Fibroblast of the conjunctiva (primary cell): ENCODE data around the gene ARHGAP26.

Source experiments
- DNase-seq: peaks from one replicate; pipeline ENCODE4 v3.0.0-alpha.2; 2010; ENCODE audit warnings: low read depth

Gene ARHGAP26

GRCh38 chr5:142753116-142753631 lies 17.0 kb upstream of the ARHGAP26 start:
- DNase-seq = no peak

- no peak for DNase-seq
Observed at GRCh38 chr5:142754031-142754430, 16.1 kb upstream of the ARHGAP26 start.

GRCh38 chr5:142756576-142756975 lies 13.6 kb upstream of the ARHGAP26 start:
- no peak for DNase-seq

DNA sequence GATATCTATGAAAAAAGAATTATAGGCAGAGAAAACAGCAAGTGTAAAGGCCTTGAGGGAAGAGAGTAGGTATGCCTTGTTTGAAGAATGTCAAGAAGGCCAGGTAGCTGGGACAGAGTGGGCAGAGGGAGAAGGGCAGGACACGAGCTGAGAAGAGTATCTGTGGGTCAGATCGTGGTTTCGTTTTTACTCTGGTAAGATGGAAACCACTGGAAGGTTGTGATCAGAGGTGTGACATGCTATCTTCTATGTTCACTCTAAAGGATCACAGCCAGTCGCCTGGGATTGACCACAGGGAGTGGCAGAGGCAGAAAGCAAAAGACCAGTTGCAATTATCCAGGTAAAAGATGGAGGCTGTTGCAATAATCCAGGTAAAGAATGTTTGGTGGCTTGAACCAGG lies 12.6 kb upstream of the ARHGAP26 start:
- DNase-seq = no peak

DNA sequence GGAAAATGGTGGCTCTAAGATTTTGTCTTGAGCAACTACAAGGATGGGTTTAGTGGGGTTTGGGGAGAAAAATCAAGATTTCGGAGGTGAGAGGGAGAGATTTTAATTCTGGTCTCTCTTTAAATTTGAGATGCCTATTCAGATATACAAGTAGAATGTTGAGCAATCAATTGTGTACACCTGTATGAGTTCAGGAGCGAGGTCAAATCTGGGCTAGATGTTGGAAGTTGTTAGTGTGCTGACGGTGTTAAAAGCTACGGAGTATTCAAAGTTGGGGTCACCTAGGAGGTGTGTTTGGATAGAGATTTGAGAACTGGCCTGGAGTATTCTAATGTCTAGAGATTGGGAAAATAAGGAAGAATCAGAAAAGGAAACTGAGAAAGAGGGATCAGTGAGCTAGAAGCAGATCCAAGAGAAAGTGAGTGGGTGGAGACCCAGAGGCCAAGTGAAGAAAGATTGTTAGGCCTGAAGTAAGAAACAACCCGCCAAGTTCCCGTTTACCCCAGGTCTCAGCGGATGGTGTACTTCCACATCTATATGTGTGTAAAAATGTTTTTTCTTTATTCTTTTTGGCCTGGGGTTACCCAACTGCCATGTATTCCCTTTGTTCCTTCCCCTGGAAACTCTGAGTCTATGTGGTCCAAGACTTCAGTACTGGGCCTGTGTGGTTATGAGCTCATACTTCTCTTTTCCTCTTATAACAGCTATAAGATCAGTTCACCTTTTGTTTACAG lies 11.9 kb upstream of the ARHGAP26 start:
- no peak for DNase-seq

GRCh38 chr5:142758796-142759145 lies 11.4 kb upstream of the ARHGAP26 start:
- no peak for DNase-seq

DNA sequence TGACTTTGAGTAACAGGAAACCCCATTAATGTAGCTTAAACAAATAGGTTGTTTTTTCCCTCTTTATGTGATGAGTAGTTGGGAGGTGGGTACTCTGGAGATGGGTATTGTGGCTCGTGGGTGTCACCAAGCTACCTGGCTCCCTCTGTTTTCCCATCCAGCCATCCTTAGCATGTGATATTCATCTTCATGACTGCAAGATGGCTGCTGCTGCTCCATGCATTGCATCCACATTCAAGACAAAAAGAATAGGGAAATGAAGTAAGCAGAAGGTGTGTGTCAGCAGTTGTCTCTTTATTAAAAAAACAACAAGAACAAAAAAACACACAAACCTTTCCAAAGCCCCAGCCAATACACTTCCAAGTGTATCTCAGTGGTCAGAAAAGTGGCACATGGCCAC lies 6.5 kb upstream of the ARHGAP26 start:
- DNase-seq = no peak

DNA sequence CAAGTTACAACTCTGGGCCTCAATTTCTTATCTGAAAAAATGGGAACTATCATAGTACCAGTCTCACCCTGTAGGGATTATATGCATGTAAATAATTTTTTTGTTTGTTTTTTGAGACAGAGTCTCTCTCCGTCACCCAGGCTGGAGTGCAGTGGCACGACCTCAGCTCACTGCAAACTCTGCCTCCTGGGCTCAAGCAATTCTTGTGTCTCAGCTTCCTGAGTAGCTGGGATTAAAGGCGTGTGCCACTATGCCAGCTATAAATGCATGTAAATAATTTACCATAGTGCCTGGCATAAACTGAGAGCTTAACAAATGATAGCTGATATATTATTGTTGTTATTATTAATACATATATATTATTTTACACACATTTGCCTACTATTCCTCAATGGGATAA lies 3.0 kb upstream of the ARHGAP26 start:
- no peak for DNase-seq

DNA sequence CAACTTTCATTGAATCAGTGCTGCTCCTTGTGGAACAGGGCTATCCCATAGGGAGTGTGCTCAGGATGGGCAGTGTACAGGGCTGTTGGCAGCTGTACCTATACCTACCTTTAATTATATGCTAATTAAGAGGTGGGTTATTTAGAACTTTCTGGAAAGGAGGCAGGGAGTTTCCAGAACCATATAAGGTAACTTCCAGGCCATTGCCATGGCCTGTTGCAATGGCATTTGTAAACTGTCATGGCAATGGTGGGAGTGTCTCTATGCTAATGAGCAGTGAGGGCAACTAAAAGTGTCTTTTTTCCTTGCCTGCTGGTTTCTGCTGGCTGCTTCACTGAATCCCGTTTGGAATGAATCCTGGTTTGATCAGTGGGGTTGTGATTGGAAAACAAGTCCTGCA lies 2.3 kb upstream of the ARHGAP26 start:
- DNase-seq = no peak

DNA sequence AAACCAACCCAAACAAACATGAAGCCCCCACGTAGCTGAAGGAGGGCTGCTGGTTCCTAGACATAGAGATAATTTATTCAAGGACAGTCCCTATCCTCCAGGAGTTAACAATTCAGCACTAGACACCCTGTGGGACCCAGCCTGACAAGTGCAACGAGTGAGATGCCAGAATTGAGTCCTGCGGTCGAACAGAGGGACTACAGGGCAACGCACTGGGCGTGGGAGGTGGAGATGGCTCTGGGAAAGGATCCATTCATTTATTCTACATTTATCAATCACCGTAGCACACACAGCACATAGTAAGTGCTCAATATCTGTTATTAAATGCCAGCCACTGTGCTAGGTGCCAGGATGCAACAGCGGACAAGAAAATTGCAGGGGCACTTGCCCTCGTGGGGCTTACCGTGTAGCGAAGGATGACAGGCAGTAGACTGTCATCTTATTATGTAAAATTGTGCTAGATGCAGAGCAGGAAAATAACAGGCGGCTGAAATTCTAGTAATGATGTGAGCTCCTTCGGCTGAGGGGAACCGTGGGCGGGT lies 855 bp upstream of the ARHGAP26 start:
- DNase-seq = no peak

DNA sequence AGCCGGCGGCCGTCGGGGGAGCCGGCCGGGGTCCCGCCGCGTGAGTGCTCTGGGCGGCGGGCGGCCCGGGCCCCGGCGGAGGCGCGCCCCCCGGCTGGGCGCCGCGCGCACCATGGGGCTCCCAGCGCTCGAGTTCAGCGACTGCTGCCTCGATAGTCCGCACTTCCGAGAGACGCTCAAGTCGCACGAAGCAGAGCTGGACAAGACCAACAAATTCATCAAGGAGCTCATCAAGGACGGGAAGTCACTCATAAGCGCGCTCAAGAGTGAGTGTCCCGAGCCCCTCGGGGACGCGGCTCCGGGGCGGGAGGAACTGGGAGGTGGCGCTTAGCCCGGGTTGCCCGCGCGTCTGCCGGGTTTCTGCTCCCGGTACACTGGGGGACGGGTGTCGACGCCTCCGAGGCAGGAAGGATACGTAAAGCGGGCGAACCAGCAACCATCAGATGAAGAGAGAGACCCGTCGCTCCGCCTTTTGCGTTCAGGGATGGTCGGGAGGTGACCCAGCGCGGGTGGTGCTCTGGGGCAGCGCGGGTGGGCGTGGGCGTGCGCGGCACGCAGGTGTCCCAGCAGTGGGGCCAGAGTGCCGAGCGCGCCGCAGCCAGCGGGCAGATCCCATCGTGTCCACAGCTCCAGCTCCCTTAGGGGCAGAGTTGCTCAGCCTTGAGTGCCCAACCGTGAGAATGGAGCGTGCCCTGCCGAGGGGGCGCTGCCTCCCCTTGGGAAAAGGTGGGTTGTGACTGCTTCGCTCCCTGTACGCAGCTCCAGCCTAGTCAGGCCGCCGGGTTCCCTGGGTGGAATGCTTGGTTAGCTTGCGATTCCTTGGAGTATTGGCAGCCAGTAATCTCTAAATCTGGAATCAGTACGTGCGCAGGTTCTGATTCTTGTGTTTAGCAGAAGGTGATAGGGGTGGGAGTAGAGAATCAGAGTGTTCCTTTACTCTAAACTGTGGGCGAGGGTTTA lies 753 bp downstream of the ARHGAP26 start:
- DNase-seq = no peak

DNA sequence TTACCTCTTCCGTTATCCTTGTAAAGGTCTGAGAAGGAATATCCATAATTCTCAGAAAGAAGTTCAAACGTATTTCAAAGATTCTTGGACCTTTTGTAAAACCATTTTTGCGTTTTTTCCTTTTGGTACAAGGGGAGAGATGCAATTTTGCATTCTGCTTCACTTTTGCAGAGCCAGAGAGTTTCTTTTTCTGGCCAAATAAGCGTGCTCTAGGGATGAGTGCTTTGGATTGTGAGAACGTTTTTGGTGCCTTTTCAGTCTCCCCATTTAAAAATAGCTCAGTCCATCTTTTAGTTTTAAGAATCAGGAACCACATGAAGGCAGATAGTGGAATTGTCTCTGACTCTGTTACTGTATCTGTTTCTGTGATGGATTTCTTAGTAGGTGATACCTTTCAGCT lies 1.5 kb downstream of the ARHGAP26 start:
- no peak for DNase-seq

DNA sequence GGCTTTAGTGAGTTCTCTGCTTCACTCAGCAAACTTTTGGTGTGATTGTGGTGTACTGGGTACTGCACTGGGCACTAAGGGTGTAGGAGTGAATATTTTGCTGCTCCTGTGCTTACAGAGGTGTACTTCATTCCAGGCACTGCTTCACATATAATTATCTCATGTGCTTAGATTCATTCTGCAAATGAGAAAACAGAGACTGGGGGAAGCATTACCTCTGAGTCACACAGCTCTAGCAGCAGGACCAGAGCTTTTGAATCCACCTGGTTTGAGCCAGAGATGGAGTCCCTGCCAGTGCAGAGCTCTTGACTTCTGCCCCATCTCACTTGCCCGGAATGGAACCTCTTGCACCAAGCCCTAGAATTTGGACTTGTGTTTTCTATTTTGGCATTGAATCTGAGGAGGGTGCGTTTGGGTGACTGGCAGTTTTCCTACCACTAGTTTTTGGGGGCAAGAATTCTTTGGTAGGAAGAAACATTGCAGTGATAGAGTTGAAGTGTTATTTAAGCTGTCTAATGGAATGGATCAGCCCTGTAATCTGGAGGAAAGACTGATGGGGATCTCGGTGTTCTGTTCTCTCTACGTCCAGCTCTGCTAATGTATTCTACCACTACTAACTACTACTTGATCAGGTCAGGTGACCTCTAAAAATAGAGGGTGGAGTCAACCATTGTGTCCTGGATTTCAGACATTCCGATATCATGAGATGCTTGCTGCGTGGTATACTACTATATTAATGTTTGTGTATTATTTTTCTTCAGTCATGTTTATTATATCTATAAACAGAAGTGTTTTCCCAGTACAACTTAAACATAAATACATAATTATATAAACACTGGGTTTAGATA lies 2.5 kb downstream of the ARHGAP26 start:
- DNase-seq = no peak

GRCh38 chr5:142777099-142777498 lies 6.9 kb downstream of the ARHGAP26 start:
- no peak for DNase-seq

GRCh38 chr5:142777850-142778249 lies 7.7 kb downstream of the ARHGAP26 start:
- DNase-seq = no peak

DNA sequence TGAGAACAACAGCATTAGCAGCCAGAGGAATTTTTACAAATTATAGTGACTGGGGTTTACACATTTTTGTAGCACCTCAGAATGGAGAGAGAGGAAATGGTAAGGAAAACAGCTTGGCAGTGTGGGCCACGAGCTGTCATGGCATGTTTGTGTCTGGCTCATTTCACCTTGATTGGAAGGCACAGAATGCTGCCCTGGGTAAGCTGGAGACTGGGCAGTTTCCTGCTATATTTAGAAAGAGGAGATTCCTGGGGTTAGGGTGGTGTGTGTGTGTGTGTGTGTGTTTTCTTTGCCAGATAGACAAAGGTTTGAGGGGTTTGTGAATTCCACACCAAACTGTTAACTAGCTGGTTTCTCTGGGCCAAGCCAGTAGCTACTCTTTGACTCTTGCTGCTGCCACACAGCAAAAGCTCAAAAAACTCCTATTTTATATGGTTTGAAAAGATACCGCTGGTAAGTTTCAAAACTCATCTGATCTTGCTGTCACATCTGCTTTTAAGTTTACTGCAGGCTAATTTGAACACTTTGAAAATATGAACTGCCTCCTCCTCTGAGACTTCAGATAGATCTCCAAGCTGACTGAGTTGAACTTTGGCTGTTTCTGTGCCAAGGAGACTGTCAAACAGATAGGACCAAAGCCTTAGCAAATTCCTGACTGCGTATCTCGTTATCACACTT lies 9.1 kb downstream of the ARHGAP26 start:
- no peak for DNase-seq

GRCh38 chr5:142780871-142781270 lies 10.7 kb downstream of the ARHGAP26 start:
- DNase-seq = no peak

DNA sequence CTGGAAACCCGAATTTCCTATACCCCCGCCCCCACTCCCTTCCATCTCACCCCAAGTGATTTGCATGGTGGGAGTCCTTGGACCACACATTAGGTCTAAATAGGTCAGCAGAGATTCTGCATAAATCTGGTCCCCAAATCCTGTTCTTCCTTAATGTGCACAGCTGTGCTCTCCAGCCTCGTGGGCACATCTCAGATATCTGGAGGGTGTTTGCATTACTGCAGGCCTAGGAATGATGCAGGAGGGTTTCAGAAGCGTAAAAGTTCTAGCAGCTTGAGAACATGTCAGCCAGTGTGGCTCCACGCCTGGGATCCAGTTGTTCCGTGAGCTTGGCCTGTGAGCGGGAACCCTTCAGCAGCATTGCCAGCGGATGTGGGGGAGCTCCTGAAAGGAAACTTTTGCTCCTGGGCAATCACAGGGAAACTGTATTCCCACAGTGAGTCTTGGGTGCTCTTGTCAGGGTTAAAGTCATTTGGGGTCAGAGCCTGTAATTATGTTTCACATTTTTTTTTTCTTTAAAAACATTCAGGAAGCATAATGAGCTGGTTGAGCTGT lies 12.9 kb downstream of the ARHGAP26 start:
- no peak for DNase-seq

DNA sequence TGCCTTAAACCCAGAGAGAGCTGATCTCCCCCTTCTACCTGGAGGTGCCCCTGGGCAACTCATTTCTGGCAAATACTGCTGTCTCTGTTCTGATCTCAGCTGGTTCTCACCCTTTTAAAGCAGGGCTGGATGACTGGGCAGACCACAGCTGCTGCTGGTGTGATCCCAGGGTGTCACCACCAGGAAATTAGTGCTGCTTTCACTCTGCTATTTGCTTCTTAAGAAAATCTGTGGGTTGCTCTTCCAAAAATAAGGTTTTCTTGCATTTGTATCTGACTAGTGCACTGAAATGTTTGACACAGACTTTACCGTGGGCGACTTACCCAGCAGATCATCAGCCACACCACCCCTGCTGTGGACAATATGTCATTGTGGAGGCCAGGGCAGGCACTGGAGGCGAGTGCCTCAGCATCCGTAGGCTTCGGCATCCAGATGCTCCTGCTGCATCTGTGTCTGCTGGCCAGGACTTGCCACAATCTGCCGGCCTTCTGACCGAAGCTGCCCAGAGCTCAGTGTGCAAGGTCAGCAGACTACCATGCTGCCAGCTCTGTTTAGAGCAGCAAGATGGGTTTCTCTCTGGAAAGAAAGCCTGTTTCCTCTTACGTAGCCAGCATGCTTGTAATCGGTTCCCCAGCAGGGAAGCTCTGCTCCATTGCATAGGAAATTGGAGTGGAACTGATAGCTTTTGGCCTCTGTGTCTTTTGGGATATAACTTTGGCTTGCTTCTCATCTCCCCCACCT lies 13.6 kb downstream of the ARHGAP26 start:
- no peak for DNase-seq

DNA sequence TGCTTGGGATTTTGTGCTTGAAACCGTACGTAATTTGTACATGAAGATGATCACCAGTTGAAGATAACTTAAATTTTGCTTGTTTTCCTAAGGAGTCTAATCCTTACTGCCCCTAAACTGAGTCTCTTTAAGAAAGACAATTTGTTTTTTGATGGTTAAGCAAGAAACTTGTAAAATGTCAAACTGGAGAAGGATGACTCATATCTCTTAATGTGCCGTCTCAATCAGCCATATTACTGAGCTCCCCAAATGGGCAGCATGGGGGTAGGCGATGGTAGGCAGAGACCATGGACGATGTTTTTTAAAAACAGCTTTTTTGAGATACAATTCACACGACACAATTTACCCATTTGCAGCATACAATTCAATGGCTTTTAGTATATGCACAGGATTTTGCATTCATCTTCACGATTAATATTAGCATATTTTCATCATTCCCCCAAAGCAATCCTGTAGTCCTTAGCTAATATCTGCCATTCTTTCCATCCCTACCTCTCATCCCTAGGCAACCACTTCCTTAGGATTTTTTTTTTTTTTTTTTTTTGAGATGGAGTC lies 14.3 kb downstream of the ARHGAP26 start:
- no peak for DNase-seq
